CD4-positive, alpha-beta T cell (primary cell): Measurements from ENCODE around the gene PRR18. TPM values are rescaled to one million over a fixed set of nuclear protein-coding genes. Genes with fewer than 3 reads are reported as not detected.

ENCODE experiments used
- ATAC-seq: fragments of 200-7000 bp; cut with Tn5 transposase; one replicate; pipeline ENCODE4 v1.10.0; 2022; ENCODE audit warnings: mild to moderate bottlenecking; ENCODE audit not compliant: poor library complexity
- CTCF ChIA-PET: fragments of 350-600 bp; sonication (Branson Sonifier 250); formaldehyde crosslinking; loops from one replicate; lab custom pipeline; 2021; ENCODE audit warnings: antibody characterized with exemption, inconsistent platforms; lab: Charles Lee
- POLR2A ChIA-PET: fragments of 350-600 bp; sonication (Branson Sonifier 250); formaldehyde crosslinking; loops from one replicate; lab custom pipeline; 2021; ENCODE audit warnings: antibody characterized with exemption, inconsistent platforms; lab: Charles Lee
- DNase-seq, 14 experiments: peaks; one replicate each; pipeline ENCODE4 v3.0.0-alpha.2; 2013 to 2020; ENCODE audit warnings: mixed read lengths in 2 of 14
- H3K27ac ChIP-seq, 2 donors: one replicate each; pipeline versions ENCODE4 v1.5.1 to v1.7.0; 2013; ENCODE audit warnings: low read length in 2 of 2, low read depth in 1 of 2, mild to moderate bottlenecking in 1 of 2
- H3K27me3 ChIP-seq, 2 experiments: 1 replicate in 1 of 2; 2 replicates in 1 of 2; pipeline versions ENCODE4 v1.6.1 to v1.7.0; 2013; ENCODE audit warnings: low read length in 2 of 2, control low read depth in 1 of 2, mild to moderate bottlenecking in 1 of 2, moderate library complexity in 1 of 2; ENCODE audit not compliant: insufficient read depth in 2 of 2, control insufficient read depth in 1 of 2
- H3K36me3 ChIP-seq: one replicate; pipeline ENCODE4 v1.6.1; 2013; ENCODE audit warnings: low read length, control low read depth; ENCODE audit not compliant: insufficient read depth
- H3K4me1 ChIP-seq: one replicate; pipeline ENCODE4 v1.6.1; 2013; ENCODE audit warnings: low read length, control low read depth; ENCODE audit not compliant: insufficient read depth
- H3K4me3 ChIP-seq: one replicate; pipeline ENCODE4 v1.5.1; 2013; ENCODE audit warnings: mild to moderate bottlenecking, low read length, moderate library complexity
- H3K9me3 ChIP-seq, 2 experiments: 1 replicate in 1 of 2; 2 replicates in 1 of 2; pipeline versions ENCODE4 v1.6.1 to v1.7.0; 2013; ENCODE audit warnings: low read length in 2 of 2, mild to moderate bottlenecking in 2 of 2, control low read depth in 1 of 2, moderate library complexity in 1 of 2; ENCODE audit not compliant: control insufficient read depth in 1 of 2, insufficient read depth in 1 of 2
- H3K27ac Mint-ChIP-seq: one replicate; pipeline ENCODE4 v1.8.0; 2020; ENCODE audit warnings: mixed read lengths
- H3K27me3 Mint-ChIP-seq: one replicate; pipeline ENCODE4 v1.8.0; 2021; ENCODE audit warnings: mixed read lengths
- H3K36me3 Mint-ChIP-seq: one replicate; pipeline ENCODE4 v1.8.0; 2021; ENCODE audit warnings: low read depth, mixed read lengths
- H3K4me1 Mint-ChIP-seq: one replicate; pipeline ENCODE4 v1.8.0; 2021; ENCODE audit warnings: low read depth, mixed read lengths
- H3K4me3 Mint-ChIP-seq: one replicate; pipeline ENCODE4 v1.8.0; 2020; ENCODE audit warnings: mild to moderate bottlenecking, mixed read lengths
- H3K9me3 Mint-ChIP-seq: one replicate; pipeline ENCODE4 v1.8.0; 2020; ENCODE audit warnings: mixed read lengths
- CTCF ChIP-seq: fragments of 200-600 bp; IDR thresholded peaks from one replicate; pipeline ENCODE4 v1.8.0; 2022; ENCODE audit warnings: antibody characterized with exemption, mild to moderate bottlenecking
- intact Hi-C, 2 experiments: fragments of 100-400 bp; cut with DNase I in 1 of 2; cut with micrococcal nuclease in 1 of 2; formaldehyde crosslinking; loops; one replicate each; pipeline versions ENCODE4 v1.15.1 to v1.9.0; 2023 to 2025; cut with DNase I, micrococcal nuclease
- total RNA-seq, 174 experiments: library from RNA in 2 of 174; stranded (reverse) in 2 of 174; gene quantifications; one replicate each; pipeline ENCODE4 v1.2.3 and lab custom pipeline; 2021 to 2026

PRR18 gene
- total RNA-seq, 2 experiments from 2014 or later: not detected

- intact Hi-C loops: no loop called here
- Mint-ChIP-seq H3K36me3 (no peaks in the 10 kb centered on the region), H3K27me3 (peaks cover 52% of the 10 kb centered on the region), H3K9me3 (no peaks in the 10 kb centered on the region), H3K4me1 (peaks cover 9% of the 10 kb centered on the region), H3K4me3 (no peak overlapping the region), H3K27ac (no peak overlapping the region)
- no peak for ATAC-seq
- H3K27ac ChIP-seq: no peak overlapping the region
- H3K4me3 ChIP-seq: no peak overlapping the region
- DNase-seq: peak in 7 of 14 experiments; percentile 44 to 76 (median 65)
- no peaks in the 10 kb centered on the region for H3K36me3 ChIP-seq
- POLR2A ChIA-PET: no interaction called here
- TF ChIP-seq CTCF: no peak
- H3K27me3 ChIP-seq: peaks cover 13 to 19% of the 10 kb centered on the region in 2 experiments
- H3K9me3 ChIP-seq: no peaks in the 10 kb centered on the region
- H3K4me1 ChIP-seq: peaks cover 43% of the 10 kb centered on the region
- CTCF ChIA-PET: no interaction called here
Observed at GRCh38 chr6:166257911-166258318, 50.3 kb downstream of the PRR18 start.

Other genes starting within 250 kb of the PRR18 start
- gene TBXT, start 140.5 kb downstream of the PRR18 start, total RNA-seq: not detected
- 10 to 100 TPM; 10.4 to 12.5 TPM for gene SFT2D1, start 34.2 kb upstream of the PRR18 start, total RNA-seq
- gene MPC1, start 74.5 kb upstream of the PRR18 start, total RNA-seq: 10 to 100 TPM; 17.4 to 19.3 TPM